GM18507 (cell line): ENCODE data around the gene ASB6.

Experiments
- DNase-seq: peaks from one replicate; pipeline ENCODE4 v3.0.0; 2011; ENCODE audit warnings: low read depth; ENCODE audit not compliant: insufficient read length; ENCODE audit errors: extremely low spot score
- FAIRE-seq: peaks from 2 replicates; lab custom pipeline; 2011; peaks lifted over from hg19 to GRCh38; lab: Jason Lieb, UNC

The ASB6 gene

GRCh38 chr9:129630967-129631673 is 10.8 kb downstream of the ASB6 start:
- FAIRE-seq (no peak), DNase-seq (no peak)

GRCh38 chr9:129629251-129629820 is 12.6 kb downstream of the ASB6 start:
- DNase-seq = no peak
- no peak for FAIRE-seq

- DNase-seq = no peak
- FAIRE-seq = no peak
Measured at GRCh38 chr9:129628709-129629108, 13.2 kb downstream of the ASB6 start.

DNA sequence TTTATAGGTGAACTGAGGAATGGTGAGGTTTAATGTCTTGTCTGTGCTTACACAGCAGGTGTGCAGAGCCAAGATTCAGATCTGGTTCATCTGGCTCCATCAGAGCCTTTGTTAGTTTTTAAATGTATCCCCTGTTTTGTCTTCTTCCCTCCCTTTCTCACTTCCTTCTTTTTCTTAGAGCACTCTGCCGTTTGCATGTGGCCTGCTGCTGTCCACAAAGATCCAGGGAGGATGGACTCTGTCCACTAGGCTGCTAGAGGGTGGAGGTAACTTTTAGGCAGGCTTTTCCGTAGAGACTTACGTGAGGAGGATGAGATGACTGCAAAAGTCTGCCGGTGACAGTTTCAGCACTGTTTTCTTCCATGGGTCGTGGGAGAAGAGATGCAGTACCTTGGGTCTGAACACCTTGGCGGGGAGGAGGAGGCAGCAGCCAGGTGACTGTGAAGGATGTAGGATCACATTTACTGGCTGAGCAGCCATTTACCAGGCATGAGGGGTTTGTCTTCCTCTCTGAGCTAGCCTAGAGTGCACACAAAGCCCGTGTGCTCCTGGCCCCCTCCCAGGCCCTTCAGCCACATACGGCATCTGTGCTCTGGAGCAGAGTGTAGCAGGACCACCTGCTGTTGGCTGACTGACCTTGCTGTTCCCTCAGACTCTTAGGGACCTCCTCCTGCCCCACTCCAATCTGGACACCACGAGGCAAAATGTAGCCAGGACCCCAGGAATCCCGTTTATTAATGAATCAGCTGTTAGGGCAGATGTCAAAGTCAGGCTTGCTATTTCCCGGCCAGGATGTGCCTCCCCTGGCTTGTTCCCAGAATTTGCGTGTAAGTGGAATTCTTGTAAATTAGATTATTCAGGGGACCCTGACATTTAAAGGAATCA is 14.2 kb downstream of the ASB6 start:
- FAIRE-seq = no peak

GRCh38 chr9:129626625-129627284 is 15.2 kb downstream of the ASB6 start:
- no peak for DNase-seq
- FAIRE-seq = no peak

More for the DNA sequence above, 14.2 kb downstream of the ASB6 start:
- DNase-seq = no peak

- FAIRE-seq = peak; percentile 79
- peak; percentile 85 for DNase-seq
Measured at GRCh38 chr9:129626079-129626624, 15.8 kb downstream of the ASB6 start, which contains the start of gene NTMT1. Gene NTMT1, plus strand, starts transcription at chr9:129626163. Its CDS starts 6,541 bp downstream, at chr9:129632704.

GRCh38 chr9:129624947-129625346 is 17.0 kb downstream of the ASB6 start:
- FAIRE-seq = peak; percentile 60
- DNase-seq = no peak

DNA sequence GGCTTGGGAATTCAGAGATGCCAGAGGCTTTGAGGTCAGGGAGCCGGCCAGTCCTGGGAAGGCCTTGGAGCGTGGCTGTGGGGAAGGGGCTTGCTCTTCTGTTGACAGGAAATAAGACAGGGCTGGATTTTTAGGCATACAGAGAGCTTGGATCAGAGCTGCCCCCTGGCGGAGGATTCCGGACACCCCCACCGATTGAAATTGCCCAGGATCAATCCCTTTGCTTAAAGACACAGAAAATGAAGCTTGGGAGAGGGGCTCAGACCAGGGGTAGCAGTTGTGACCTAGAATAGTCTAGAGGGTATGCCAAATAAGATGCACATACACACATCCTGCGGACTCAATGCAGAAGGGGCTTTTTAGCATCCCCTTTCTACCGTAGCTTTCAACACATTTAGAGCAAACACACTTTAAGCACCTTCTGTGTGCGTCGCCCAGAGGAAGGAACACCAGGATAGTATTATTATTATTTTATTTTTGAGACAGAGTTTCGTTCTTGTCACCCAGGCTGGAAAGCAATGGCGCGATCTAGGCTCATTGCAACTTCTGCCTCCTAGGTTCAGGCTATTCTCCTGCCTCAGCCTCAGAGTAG is 17.7 kb downstream of the ASB6 start:
- DNase-seq (no peak), FAIRE-seq (peak; percentile 65)

GRCh38 chr9:129623331-129623730 is 18.6 kb downstream of the ASB6 start:
- DNase-seq (no peak), FAIRE-seq (no peak)

- DNase-seq (no peak), FAIRE-seq (no peak)
Measured at GRCh38 chr9:129620669-129621295, 21.2 kb downstream of the ASB6 start, which contains the start of gene C9orf50. Gene C9orf50, minus strand, starts transcription at chr9:129621101. Its CDS starts 527 bp downstream, at chr9:129620574.

- DNase-seq (no peak), FAIRE-seq (no peak)
Measured at GRCh38 chr9:129619787-129620668, 21.9 kb downstream of the ASB6 start.

GRCh38 chr9:129617167-129617566 is 24.8 kb downstream of the ASB6 start:
- FAIRE-seq (no peak), DNase-seq (no peak)

DNA sequence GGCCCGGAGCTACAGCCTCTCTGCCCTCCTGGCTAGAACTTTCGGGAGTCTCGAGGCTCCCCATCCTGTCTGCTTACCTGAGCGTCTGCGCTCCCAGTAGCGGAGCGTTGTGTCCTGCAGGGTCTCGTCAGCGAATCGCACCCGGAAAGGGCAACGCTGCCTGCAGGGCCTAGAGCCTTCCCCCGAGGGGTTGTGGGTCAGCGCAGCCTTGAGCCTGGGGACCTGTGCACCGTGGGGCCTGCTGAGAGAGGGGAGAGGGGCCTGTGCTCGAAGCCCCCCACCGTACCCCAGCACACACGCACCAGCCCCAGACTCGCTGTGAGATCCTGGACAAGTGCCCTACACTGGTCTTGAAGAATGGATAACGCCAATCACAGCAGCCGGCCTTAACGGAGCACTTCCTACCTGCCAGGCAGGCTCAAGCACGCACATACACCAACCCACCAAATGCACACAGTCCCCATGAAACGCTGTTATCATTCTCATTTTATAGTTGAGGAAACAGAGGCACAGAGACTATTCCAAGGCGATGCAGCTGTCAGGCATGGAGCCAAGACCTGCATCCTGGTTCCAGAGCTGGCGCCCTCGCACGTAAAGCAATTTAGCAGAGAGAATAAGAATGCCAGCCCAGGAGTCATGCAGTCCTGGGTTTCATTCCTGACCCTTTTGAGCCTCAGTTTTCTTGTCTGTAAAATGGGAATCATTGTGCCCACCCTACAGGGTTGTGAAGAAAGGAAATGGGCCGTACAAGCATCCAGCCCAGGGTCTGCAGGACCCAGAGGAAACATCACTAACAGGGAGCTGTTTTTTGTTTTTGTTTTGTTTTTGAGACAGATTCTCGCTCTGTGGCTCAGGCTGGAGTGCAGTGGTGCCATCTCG is 26.3 kb downstream of the ASB6 start:
- no peak for DNase-seq
- no peak for FAIRE-seq

DNA sequence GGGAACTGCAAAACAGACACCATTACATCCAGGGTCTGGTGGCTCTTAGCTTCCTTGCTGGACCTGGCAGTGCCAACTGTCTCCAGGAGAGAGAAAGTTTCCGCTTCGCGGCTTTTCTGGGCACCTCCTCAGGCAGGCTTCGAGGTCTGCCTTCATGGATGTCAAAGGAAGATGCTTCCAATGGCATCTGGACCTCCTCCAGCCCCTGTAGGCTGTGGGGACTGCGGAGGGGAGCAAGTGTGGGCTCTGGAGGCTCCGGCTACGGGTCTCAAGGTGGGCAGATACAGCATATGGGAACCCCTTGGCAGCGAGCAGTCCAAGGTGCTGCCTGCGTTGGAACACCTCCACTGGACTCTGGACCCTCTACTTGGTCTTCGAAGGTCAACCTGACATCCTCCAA is 27.0 kb downstream of the ASB6 start:
- no peak for FAIRE-seq
- no peak for DNase-seq

- no peak for FAIRE-seq
- no peak for DNase-seq
Measured at GRCh38 chr9:129613520-129614175, 28.3 kb downstream of the ASB6 start.

GRCh38 chr9:129612815-129613519 is 29.0 kb downstream of the ASB6 start:
- FAIRE-seq (no peak), DNase-seq (no peak)
